ENCODE measurements around the gene RACK1. TPM values are rescaled to one million over a fixed set of nuclear protein-coding genes. Genes with fewer than 3 reads are reported as not detected.
A peak's percentile ranks its signal among the peaks of the same experiment; 100 is the strongest.
"Not testable (repeated sequence)": the region's sequence is repeated elsewhere in the genome, so short reads cannot be mapped to it uniquely, and the experiment has no call there.

Gene RACK1
- total RNA-seq, 1 experiment from 2014 or later = 2,552 TPM

- Histone ChIP-seq H3K9ac (ENCODE audit: extremely low read depth, insufficient read length, low read length) (no peak overlapping the region), H3K27ac (ENCODE audit: insufficient read length, low read depth, low read length) (no peak overlapping the region), H3K9me3 (ENCODE audit: control insufficient read depth, low read depth, low read length) (no peaks in the 10 kb centered on the region), H3K56ac (ENCODE audit: insufficient read length, low read depth, low read length) (no peak overlapping the region), H2BK5ac (ENCODE audit: insufficient read length, low read length) (no peak overlapping the region), H4K8ac (replicated peaks; ENCODE audit: insufficient read length, low read depth, low read length) (no peak overlapping the region), H3T11ph (ENCODE audit: low read length) (no peak overlapping the region), H2BK20ac (ENCODE audit: low read depth, low read length, poor library complexity, severe bottlenecking) (no peak overlapping the region), H2BK12ac (ENCODE audit: insufficient read length, low read depth, low read length) (no peak overlapping the region), H2AK5ac (ENCODE audit: insufficient read length, low read length) (no peak overlapping the region), H3K4ac (ENCODE audit: low read depth, low read length) (no peak overlapping the region), H4K91ac (ENCODE audit: insufficient read length, low read depth, low read length) (no peak overlapping the region), H4K5ac (ENCODE audit: insufficient read length, low read depth, low read length) (no peak overlapping the region), H3K14ac (ENCODE audit: insufficient read depth, low read length) (no peak overlapping the region), H3K79me2 (ENCODE audit: insufficient read depth, low read length) (no peaks in the 10 kb centered on the region), H4K20me1 (ENCODE audit: control insufficient read depth, insufficient read depth, insufficient read length) (no peaks in the 10 kb centered on the region), H3K18ac (ENCODE audit: insufficient read length, low read depth, low read length) (no peak overlapping the region), H3K79me1 (ENCODE audit: insufficient read depth, low read depth, low read length, poor library complexity, severe bottlenecking) (no peaks in the 10 kb centered on the region), H2BK120ac (ENCODE audit: low read depth, low read length, poor library complexity, severe bottlenecking) (no peak overlapping the region), H3K4me2 (ENCODE audit: insufficient read depth, insufficient read length, low read length) (no peak overlapping the region), H3K4me1 (ENCODE audit: insufficient read depth, low read length) (no peaks in the 10 kb centered on the region; the same call in 1 of the 2 replicates), H2BK15ac (ENCODE audit: low read depth, low read length) (no peak overlapping the region), H3K27me3 (ENCODE audit: insufficient read depth, low read length) (peaks cover 3% of the 10 kb centered on the region), H2AFZ (ENCODE audit: low read length) (no peak overlapping the region), H3K23ac (ENCODE audit: insufficient read length, low read depth, low read length) (no peak overlapping the region), H3K23me2 (ENCODE audit: insufficient read length, low read depth, low read length, poor library complexity, severe bottlenecking) (peaks cover 4% of the 10 kb centered on the region)
- no CpG with 5 or more reads among the region's 7 CpGs for WGBS (ENCODE audit: extremely low coverage, insufficient read length, low lambda C conversion rate)
- peak; percentile 39; the same call in 2 of the 3 replicates for TF ChIP-seq CTCF (conservative IDR thresholded peaks at IDR 0.05)
- Mint-ChIP-seq H3K36me3 (ENCODE audit: insufficient read depth in 1 of 3, low read depth in 3 of 3) (peaks cover 0 to 4% (median 0%) of the 10 kb centered on the region in 3 experiments; a peak in 1 of 7 replicates), H3K4me1 (peaks cover 10 to 21% of the 10 kb centered on the region in 2 experiments), H3K9me3 (peaks cover 9 to 11% of the 10 kb centered on the region in 2 experiments; a peak in 3 of 5 replicates), H3K27me3 (ENCODE audit: low read depth) (peaks cover 29% of the 10 kb centered on the region), H3K27ac (no peak overlapping the region), H3K4me3 (no peak overlapping the region; a peak in 1 of 5 replicates)
- no peak for DNase-seq
Observed at GRCh38 chr5:181211208-181211607, 32.5 kb downstream of the RACK1 start.

- Mint-ChIP-seq H3K27me3 (ENCODE audit: low read depth) (peaks cover 30% of the 10 kb centered on the region), H3K4me1 (peaks cover 14 to 25% of the 10 kb centered on the region in 2 experiments), H3K9me3 (peaks cover 9 to 15% of the 10 kb centered on the region in 2 experiments; a peak in 3 of 5 replicates)
- not testable (repeated sequence) for H4K91ac ChIP-seq (ENCODE audit: insufficient read length, low read depth, low read length); H3K4ac ChIP-seq (ENCODE audit: low read depth, low read length); H3K4me2 ChIP-seq (ENCODE audit: insufficient read depth, insufficient read length, low read length); H3K27ac ChIP-seq (ENCODE audit: insufficient read length, low read depth, low read length); H4K5ac ChIP-seq (ENCODE audit: insufficient read length, low read depth, low read length); H3K9me3 ChIP-seq (ENCODE audit: control insufficient read depth, low read depth, low read length); H3K9ac ChIP-seq (ENCODE audit: extremely low read depth, insufficient read length, low read length); H3K4me1 ChIP-seq (ENCODE audit: insufficient read depth, low read length); H4K8ac ChIP-seq (replicated peaks; ENCODE audit: insufficient read length, low read depth, low read length); H3K56ac ChIP-seq (ENCODE audit: insufficient read length, low read depth, low read length); H3K18ac ChIP-seq (ENCODE audit: insufficient read length, low read depth, low read length); H3T11ph ChIP-seq (ENCODE audit: low read length); H3K36me3 Mint-ChIP-seq (ENCODE audit: insufficient read depth in 1 of 3, low read depth in 3 of 3); H3K79me2 ChIP-seq (ENCODE audit: insufficient read depth, low read length); DNase-seq; H2BK15ac ChIP-seq (ENCODE audit: low read depth, low read length); H3K14ac ChIP-seq (ENCODE audit: insufficient read depth, low read length); H2BK5ac ChIP-seq (ENCODE audit: insufficient read length, low read length); H3K23ac ChIP-seq (ENCODE audit: insufficient read length, low read depth, low read length); H2AFZ ChIP-seq (ENCODE audit: low read length); H2AK5ac ChIP-seq (ENCODE audit: insufficient read length, low read length); H3K27ac Mint-ChIP-seq; H2BK20ac ChIP-seq (ENCODE audit: low read depth, low read length, poor library complexity, severe bottlenecking); H3K23me2 ChIP-seq (ENCODE audit: insufficient read length, low read depth, low read length, poor library complexity, severe bottlenecking); H4K20me1 ChIP-seq (ENCODE audit: control insufficient read depth, insufficient read depth, insufficient read length); H2BK12ac ChIP-seq (ENCODE audit: insufficient read length, low read depth, low read length); H3K27me3 ChIP-seq (ENCODE audit: insufficient read depth, low read length); H3K79me1 ChIP-seq (ENCODE audit: insufficient read depth, low read depth, low read length, poor library complexity, severe bottlenecking); H3K4me3 Mint-ChIP-seq; H2BK120ac ChIP-seq (ENCODE audit: low read depth, low read length, poor library complexity, severe bottlenecking)
- no CpG with 5 or more reads among the region's 17 CpGs for WGBS (ENCODE audit: extremely low coverage, insufficient read length, low lambda C conversion rate)
Observed at GRCh38 chr5:181210698-181211097, 33.0 kb downstream of the RACK1 start.

Measured in H9 (cell line).